Right lobe of liver (tissue), 5 donors: ENCODE data around the gene EFHD1. TPM values are rescaled to one million over a fixed set of nuclear protein-coding genes. Genes with fewer than 3 reads are reported as not detected.

Experiments
- small RNA-seq, 2 experiments: library from RNA; depleted of rRNA; stranded (forward); fragments of <200 nt; gene quantifications; one replicate each; pipeline ENCODE3, GENCODE V24; 2016
- total RNA-seq, 6 experiments: library from RNA; depleted of rRNA in 2 of 6; stranded (reverse); fragments of >200 nt in 2 of 6; fragmentation: NEBNext Ultra II Directional in 3 of 6; extraction: Animal tissue kit (Norgen Biotek cat#: 25700) in 3 of 6; gene quantifications; one replicate each; pipeline versions ENCODE4 v1.1.0 to v1.2.4, GENCODE V29; 2016 to 2023
- donor health status: DM: no; HTN: no; CAD: no.
- donor health status: DM: no; HTN: no; CAD: no.
- donor health status: DM: no; HTN: yes; CAD: no.
- donor health status: DM: no; HTN: yes; CAD: no.

The EFHD1 gene
- total RNA-seq, 6 experiments from 2014 or later: 7.3 to 30.3 (median 10.7) TPM

Small RNAs within 50 kb of the gene (small RNA-seq; reads per million reads assigned to genes)
- gene RN7SL359P: 0 reads per million in 2 experiments

Other genes with a start within 250 kb of the EFHD1 start
- not detected for gene ALPG, start 226.8 kb upstream of the EFHD1 start, total RNA-seq
- under 1 TPM in 2 of 6 experiments, not detected in 4; 0.19 to 0.25 TPM for gene ALPI, start 177.5 kb upstream of the EFHD1 start, total RNA-seq
- 1 to 10 TPM in 1 of 6 experiments, under 1 TPM in 3, not detected in 2; 0.22 to 1.3 (median 0.83) TPM for gene ECEL1, start 145.8 kb upstream of the EFHD1 start, total RNA-seq
- gene PRSS56, start 113.2 kb upstream of the EFHD1 start, total RNA-seq: under 1 TPM in 1 of 6 experiments, not detected in 5; 0.19 TPM
- gene CHRND, start 107.4 kb upstream of the EFHD1 start, total RNA-seq: not detected
- not detected for gene CHRNG, start 93.9 kb upstream of the EFHD1 start, total RNA-seq
- 1 to 10 TPM in 3 of 6 experiments, under 1 TPM in 3; 0.68 to 1.5 (median 1.0) TPM for gene TIGD1, start 83.0 kb upstream of the EFHD1 start, total RNA-seq
- gene EIF4E2, start 82.9 kb upstream of the EFHD1 start, total RNA-seq: 10 to 100 TPM; 24.3 to 47.7 (median 42.0) TPM
- gene GIGYF2, start 63.7 kb downstream of the EFHD1 start, total RNA-seq: 10 to 100 TPM; 25.7 to 35.0 (median 32.6) TPM
- not detected for gene KCNJ13, start 143.0 kb downstream of the EFHD1 start, total RNA-seq
- 10 to 100 TPM in 3 of 6 experiments, 1 to 10 TPM in 3; 2.0 to 14.5 (median 9.1) TPM for gene SNORC, start 236.7 kb downstream of the EFHD1 start, total RNA-seq